Mesenteric fat pad (tissue), 1 donor: ENCODE data around the gene ZNF407. TPM values are rescaled to one million over a fixed set of nuclear protein-coding genes. Genes with fewer than 3 reads are reported as not detected.

Experiments used
- DNase-seq: peaks from one replicate; pipeline ENCODE4 v3.0.0-alpha.2; 2020; ENCODE audit warnings: low spot score
- total RNA-seq: library from RNA; stranded (reverse); fragmentation: NEBNext Ultra II Directional; extraction: Animal tissue kit (Norgen Biotek cat#: 25700); gene quantifications from one replicate; pipeline ENCODE4 v1.2.1, GENCODE V29; 2021
- donor health status: DM: yes; HTN: yes; CAD: no.

ZNF407 gene
- total RNA-seq, 1 donor from 2014 or later, result 14.4 TPM

DNA sequence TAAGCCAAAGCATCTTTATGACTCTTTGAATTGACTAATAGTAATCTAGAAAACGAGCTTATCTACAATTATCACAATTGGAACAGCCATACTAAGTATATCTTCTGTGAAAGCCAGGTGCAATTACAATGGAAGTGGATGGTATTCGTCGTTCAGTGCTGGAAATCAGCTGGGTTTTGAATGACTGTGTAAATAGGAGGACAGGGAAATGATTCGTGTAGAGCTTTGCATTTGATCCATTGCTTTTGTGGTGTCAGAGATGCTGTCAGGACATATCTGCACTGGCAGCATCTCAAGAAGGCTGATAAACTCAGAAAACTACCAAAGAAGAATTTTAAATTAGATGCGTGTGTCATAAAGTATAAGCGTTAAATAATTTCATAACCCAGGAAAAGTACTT lies 187.1 kb downstream of the ZNF407 start:
- no peak for DNase-seq

DNA sequence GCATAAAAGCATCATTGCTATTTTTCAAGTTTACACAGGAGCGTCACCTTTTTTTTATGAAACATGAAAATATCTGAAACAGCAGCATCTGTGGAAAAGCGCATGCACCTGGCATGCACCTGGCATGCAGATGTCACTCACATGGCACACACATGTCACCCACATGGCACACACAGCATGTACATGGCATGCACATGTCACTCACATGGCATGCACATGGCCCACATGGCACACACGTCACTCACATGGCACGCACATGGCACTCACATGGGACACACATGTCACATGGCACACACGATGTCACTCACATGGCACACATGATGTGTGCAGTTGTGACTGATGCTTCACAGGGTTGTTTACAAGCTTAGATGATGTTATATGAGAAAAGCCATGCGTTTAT lies 188.0 kb downstream of the ZNF407 start:
- DNase-seq, result no peak

DNA sequence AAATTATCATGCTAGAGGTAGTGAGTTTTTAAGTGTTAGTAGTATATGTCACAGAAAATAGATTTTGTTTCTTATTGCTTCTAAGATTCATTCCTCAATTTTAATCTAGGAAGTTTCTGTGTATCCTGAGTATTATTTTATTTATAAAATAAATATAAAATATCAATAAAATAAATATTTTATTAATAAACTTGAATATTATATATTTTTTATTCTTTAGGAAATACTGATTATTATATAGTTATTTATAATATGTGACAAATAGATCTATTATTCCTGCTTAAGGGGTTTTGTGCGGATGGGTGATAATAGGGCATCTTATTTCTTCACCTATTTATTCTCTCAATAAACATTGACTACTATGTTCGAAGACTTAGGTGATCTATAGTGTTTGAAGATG lies 191.0 kb downstream of the ZNF407 start:
- no peak for DNase-seq

DNA sequence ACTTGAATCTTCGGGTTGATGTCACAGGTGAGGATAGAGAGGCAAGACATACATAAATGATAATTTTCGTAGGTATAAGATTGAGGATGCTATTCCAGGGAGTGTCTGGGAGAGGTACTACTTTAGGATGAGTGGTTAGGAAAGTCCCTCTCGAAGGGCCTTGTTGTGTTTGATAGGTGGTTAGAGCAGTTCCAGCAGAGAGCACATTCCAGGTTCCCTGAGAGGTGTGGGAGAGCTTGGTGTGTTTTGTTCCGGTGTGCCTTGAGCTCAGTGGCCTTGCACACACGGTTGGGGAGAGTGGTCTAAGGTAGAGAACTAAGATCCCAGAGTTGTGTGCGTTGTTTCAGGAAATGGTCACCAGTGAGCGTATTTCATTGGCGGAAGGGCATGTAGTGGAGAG lies 191.4 kb downstream of the ZNF407 start:
- DNase-seq, result no peak

DNA sequence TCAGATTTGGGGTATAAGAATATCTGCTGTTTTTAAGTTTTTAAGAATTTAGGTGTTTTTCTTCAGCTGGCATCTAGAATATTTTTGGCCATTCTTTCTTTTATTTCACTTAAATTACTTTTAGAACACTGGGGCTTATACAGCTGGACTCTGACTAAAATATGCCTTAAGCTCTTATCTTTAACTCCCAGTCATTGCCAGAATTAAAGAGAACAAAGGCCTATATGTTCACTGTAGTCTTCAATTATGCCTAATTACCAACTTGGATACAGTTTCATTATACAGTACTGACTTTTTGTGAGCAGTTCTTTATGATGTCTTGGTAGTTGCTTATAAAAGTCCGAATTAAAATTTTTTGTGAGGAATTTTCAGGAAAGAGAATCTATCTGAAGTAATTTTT lies 192.8 kb downstream of the ZNF407 start:
- no peak for DNase-seq

DNA sequence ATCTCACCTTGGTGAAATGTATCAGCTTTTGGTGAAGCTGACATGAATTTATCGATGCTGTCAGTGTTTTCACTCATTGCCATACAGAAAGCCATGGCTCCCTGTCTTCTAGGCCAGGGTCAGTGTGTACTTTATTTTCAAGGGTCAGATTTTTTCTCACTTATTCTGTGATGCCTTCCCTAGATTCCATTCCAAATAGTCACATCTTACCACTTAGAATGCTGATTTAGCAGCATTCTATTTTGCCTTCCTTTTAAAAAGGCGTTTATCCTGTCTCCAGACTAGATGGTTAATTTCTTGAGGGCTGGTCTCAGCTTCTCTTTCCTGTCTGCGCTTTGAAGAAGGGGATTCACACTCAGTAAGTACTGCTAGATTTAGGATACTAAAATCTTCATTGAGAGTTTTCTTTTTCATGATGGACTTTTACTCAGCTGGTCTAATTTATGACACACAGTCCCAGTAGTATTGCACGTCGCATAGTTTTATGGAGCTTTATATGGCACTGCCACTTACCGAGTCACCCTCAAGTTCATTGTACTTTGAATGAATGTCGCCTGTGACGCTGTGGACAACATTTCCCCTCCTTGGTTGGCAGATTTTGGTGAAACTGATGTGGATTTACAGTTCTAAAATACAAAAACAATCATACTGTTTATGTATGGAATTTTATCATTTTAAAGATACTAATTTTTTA lies 194.0 kb downstream of the ZNF407 start:
- DNase-seq, result no peak

DNA sequence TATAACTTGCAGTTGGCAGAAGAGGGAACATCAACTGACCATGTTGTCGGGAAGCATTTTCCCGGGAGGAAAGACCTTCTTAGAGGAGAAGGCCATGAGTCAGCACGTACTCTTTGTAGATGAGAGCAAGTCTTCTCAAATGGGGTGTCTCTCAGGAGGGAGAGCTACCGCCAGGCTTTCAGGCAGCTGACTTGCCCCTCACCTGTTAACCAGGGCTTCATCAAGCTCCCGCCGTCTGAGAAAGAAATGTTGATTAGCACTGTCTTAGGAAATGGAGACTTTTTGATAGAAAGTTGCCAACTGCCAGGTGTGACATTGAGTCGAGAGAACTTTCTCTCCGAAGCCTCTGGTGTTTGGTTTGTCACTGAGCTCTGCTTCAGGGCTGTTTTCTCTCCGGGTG lies 196.1 kb downstream of the ZNF407 start:
- no peak for DNase-seq

DNA sequence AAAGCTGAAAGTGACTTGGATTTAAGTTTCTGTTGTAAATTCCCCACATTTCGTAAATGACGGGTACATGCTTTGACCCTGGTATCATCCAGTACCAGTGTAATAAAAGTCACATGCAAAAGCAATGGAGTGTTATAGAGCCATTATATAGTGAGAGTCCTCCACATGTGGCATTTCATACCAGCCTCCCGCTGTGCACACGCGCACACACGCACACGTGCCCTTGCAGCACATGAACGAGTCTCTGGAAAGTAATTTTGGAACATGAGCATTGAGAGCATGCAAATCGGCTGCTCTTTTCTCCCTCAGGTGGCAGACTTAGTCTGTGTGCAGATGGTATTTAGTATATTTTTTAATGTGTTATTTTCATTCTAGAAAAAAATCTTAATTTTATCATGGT lies 198.1 kb downstream of the ZNF407 start:
- DNase-seq, result no peak

DNA sequence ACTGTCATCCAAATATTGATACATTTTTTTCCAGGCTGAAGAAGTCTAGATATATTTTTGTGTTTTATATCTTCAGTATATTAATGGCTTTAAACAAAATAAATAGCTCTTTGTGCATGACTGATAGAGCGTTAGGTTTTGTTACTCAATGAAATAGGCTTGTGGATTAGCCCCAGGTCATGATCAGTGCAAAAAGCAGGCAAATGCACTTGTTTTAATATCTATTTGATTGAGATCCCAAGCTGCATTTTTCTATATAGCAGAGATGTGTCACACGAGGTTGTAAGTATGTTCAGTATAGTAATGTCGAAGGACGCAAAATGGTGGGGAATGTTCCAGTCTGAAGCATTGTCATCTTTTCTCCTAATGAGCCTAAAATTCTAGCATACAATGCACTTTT lies 198.5 kb downstream of the ZNF407 start:
- no peak for DNase-seq

DNA sequence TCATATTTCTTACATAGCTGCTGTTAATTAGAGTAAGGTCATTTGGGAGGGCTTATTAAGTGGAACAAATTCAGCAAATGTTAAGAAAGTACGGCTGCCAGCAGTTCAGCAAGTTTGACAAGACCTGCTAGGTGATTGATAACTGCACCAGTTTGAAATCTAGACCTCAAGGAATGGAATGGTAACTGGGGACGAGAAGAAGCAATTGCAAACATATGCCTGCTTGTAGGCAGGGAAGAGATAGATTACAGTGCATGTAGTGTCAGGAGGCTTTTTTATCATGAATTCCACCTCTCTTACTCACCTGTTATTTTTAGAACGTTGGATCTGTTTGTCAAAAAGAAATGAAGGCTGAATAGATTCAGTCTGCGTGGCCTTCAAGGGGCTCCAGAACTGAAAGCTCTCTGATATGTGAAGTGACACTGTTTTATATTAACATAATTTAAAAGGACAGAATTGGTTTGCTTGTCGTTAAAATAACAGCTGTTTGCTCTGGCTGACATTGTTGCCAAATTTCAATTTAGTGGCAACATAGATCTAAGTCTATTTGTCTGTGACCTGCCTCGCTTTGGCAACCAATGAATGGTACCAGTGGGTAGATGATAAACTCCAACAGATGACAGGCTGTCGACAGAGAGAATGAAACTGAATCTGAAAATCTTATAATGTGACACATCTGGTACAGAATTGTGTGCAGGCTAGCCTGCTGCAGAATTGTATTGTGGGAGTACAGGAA lies 199.3 kb downstream of the ZNF407 start:
- DNase-seq, result no peak

DNA sequence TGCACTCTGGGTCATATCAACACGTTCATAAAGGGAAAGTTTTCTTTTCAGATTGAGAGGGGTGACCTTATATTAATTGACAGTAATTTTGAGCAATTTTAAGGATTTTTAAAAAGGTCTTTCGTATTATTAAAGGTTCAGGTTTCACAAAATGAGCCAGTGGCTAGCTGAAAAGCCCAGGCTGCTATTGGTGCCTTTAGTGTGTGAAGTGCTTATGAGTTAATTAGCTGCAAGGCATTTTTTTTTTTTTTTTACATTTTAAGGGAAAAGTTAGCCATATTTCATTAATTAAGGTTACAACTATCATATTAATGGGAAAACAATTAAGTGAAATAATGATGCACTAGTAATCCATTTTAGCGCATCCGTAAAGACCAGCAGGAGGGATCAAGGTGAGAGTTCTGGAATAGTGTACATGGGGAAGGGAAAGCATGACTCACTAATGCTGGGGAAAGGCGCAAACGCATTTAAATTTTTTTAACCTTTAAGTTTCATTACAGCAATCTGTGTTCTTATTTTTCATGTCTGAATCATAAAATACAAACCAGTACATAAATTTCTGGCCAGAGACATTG lies 200.0 kb downstream of the ZNF407 start:
- no peak for DNase-seq

DNA sequence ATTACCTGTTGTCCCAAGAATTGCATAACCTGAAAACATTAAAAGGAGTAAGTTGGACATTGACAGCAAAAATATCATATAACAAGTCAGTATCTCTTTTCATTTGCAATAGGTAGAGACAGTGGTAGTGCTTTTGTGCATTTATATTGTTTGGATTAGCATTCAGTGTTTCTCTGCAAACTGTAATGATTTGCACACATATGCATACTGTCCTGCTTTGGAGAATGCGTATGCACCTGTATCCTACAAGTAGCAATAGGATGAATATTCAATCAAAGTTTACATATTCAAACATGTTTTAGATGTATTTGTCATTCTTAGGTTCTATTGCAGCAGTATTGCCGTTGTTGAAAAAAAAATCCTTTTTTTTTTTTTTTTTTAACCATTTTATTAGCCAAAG lies 201.9 kb downstream of the ZNF407 start:
- DNase-seq, result no peak

DNA sequence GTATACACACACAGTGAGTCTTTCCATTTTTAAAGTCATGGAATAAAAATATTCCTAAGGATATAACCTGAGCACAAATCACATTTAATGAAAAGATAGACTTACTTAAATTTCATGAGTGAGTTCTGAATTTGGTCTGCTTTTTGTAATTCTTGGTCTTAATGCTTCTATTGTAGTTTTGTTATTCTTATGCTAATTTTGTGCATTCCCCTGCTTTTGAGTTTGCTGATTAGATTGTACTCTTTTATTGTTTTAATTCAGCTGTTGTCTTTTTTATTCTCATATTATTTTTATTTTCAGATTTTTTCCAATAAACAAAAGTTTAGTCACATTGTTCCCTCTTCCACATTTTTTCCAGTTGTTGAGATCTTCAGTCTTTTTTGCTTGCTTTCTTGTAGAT lies 202.4 kb downstream of the ZNF407 start:
- DNase-seq, result no peak

DNA sequence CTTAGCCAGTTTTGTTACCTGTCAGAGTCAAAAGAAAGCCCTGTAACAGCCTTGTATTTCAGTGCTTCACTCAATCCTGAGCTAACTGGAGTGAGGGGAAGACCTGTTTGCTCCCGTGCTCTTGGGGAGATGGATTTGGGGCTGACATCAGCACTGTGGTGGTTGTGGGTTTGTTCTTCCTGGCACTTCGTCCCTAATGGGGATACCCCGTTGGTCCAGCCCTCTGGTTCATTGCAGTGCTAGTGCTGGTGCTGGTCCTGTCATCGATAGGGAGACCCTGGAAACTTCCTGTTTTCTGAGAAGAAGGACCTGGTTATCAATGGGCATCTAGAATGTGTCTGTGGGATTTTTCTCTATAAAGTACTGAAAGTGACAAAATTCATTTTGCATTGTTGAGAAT lies 205.4 kb downstream of the ZNF407 start:
- DNase-seq, result no peak

DNA sequence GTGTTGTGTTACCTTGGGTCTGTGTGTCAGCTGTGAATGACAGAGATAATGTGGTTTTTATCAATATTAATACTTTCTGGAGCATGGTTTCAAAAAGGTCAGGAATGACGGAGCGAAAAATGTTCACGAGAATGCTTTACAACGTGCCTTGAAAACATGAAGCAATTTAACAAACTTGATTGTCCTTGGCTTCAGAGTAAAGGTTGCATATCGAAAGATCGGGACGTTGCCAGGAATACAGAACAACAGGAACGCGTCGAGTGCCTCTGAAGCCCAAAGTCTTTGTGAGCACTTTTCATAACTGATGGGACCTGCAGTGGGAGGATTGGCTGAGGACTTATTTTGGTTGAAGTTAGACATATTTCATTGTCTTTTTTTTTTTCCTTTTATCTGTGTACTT lies 206.1 kb downstream of the ZNF407 start:
- DNase-seq, result no peak

DNA sequence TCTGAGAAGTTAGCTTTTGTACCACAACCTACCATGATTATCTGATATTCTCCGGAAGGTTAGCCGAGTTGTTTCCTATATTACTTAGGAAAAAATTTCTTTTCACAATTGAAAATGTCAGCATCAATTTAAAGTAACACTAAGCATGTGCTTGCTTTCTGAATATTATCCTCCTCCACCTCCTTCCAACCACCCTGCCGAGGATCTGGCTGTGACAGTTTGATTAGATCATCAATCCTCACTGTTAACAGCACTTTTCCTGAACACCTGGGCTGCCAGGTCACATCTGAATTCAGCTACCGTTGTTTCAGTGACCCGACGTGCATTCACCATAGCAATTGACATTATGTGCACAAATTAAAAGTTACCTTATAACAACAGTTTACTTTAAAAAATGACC lies 207.0 kb downstream of the ZNF407 start:
- no peak for DNase-seq

DNA sequence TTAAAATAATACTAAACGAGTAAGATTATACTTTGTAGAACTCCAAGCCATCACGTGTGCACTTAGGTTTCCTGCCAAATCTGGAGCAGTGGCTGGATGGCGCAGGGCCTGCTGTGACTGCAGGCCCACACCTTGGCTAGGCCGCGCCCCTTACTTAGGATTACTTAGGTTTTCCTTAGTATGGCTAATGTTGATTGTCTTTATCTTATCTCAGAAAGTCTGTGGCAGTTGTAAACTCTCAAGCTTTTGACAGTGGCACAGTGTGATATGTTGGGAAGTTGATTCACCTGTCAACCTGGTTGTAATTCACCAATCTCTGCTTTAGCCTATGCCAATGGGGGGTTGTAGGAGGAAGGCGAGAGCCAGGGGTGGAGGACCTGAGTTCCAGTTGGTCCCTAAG lies 208.4 kb downstream of the ZNF407 start:
- no peak for DNase-seq

DNA sequence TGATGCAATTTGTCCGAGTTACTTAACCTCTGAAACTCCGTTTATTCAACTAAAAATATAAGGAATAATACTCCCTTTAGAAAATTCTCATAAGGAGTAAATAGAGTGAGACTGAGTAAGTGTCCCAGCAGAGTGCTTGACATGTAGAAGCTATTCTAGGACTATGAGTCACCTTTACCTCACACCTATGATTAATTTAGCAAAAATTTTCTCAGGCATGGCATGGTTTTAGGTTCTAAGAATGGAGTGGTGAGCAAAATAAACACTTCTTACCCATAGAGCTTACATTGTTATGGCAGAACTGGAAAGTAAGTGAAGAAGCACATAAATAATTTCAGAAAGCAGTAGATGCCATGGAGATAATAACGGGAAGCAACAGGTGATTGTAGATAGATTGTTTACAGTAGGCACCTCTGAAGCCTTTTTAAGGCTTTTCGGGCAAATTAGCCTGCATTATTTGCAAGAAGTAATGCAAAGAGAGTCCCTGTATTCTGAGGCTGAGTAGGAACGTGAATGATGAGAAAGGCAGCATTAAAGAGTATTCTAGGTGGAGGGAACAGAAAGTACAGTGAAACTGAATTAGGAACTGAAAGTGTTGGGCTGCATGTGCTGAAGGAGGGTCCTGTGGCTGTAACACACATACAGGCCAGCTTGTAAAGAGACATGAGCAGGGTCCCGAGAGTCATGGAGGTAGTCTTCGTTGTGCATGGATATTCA lies 209.2 kb downstream of the ZNF407 start:
- no peak for DNase-seq

DNA sequence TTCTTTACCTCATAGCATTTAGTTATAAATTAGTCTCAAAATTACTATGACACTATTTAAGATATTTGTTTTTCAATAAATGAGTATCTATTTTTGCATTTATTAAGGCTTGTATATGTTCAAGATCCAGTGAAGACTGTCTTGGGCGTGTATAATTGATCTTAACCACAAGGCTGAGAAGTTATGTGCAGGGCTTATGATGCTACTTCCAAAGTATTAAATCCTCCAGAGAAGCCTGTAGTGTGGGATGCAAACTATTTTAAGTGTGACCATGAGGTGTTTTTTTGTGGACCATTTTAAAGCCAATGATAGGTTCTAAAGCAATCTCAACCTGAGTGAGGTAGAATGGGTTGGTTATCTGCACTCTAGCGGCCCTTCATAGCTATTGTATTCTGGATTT lies 219.9 kb downstream of the ZNF407 start:
- DNase-seq, result no peak

DNA sequence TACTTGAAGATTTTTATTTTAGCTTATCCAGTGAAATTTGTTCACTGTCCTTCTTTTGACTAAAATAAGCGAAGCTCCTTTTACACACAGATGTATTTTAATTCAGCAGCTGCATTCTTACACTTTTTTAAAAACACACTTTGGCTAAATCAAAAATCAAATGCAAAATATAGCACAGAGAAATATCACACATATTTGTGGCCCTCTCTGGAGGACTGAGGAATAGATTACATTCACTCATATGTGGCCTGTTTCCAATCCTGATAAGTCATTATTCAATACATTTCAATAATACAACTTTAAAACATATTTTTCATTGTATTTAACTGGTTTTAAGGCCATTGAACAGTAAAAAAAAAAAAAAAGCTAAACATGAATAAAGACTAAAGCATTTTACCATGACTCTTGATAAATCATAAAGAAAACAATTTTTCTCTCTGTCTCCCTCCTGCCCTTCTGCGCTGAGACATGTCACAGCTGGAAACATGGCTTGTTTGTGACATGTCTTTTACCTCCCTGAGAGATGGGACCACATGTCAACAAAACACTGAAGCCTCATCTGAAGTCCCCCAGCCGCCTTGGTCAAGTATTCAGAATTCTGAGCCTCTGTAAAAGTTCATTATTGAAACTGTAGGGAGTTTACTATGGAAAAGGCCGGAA lies 221.0 kb downstream of the ZNF407 start:
- no peak for DNase-seq

DNA sequence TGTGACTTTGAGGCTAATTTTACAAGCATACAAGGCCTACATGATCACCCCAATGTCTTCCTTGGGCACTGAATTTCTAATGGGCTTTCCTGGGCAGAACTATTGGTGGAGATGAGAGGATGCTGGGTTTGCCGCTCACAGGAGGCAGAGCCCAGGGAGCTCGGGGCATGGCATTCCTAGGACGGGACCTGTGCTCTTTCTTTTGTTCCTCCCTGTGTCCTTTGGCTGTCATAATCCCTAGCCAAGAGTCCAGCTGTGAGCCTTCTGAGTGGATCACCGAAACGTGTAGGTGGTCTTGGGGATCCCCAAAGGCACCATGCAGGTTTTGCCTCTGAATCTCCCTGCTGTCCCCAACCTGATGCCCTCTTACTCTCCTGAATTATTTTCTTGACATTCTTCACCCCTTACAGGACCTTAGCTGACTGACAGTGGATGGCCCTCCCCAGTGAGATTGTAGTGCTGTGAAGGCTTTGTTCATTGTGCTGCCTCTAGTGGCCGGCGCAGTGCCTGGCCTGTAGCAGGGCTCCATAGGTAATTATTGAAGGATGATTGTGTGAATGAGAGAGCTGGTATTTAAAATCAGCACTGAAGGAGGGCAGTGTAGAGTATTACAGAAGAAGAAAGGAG lies 221.9 kb downstream of the ZNF407 start:
- DNase-seq, result no peak
